ENCODE data around the gene STON2.

GRCh38 chr14:81429028-81429427, 28.9 kb upstream of the STON2 start:
- TF ChIP-seq CTCF (IDR thresholded peaks at IDR 0.05) (no peak), POLR2AphosphoS5 (IDR thresholded peaks at IDR 0.05; ENCODE audit: low read depth, low read length) (no peak), REST (IDR thresholded peaks at IDR 0.05; ENCODE audit: insufficient read depth in 1 of 2, low read depth in 2 of 2, low read length in 1 of 2) (no peak), TCF7L2 (IDR thresholded peaks at IDR 0.05; ENCODE audit: low read depth, low read length) (no peak)
